Astrocyte of the spinal cord (primary cell): ENCODE measurements around the gene CCDC88B.

Source experiments
- DNase-seq: peaks from one replicate; pipeline ENCODE4 v3.0.0; 2011; ENCODE audit warnings: low read depth, low spot score
- H3K4me3 ChIP-seq: 2 replicates; pipeline ENCODE4 v1.5.1; 2011; ENCODE audit warnings: low read depth, mild to moderate bottlenecking, low read length, moderate library complexity
- in situ Hi-C: cut with HindIII; loops from 2 replicates; pipeline ENCODE4 v1.10.0; 2017; ENCODE audit warnings: low sequenced_read_pairs
- TF ChIP-seq, protein P1 (sequence below): IDR thresholded peaks from 2 replicates; pipeline ENCODE4 v1.5.1; 2012; ENCODE audit warnings: low read depth, mild to moderate bottlenecking, low read length, inconsistent platforms

CCDC88B gene

DNA sequence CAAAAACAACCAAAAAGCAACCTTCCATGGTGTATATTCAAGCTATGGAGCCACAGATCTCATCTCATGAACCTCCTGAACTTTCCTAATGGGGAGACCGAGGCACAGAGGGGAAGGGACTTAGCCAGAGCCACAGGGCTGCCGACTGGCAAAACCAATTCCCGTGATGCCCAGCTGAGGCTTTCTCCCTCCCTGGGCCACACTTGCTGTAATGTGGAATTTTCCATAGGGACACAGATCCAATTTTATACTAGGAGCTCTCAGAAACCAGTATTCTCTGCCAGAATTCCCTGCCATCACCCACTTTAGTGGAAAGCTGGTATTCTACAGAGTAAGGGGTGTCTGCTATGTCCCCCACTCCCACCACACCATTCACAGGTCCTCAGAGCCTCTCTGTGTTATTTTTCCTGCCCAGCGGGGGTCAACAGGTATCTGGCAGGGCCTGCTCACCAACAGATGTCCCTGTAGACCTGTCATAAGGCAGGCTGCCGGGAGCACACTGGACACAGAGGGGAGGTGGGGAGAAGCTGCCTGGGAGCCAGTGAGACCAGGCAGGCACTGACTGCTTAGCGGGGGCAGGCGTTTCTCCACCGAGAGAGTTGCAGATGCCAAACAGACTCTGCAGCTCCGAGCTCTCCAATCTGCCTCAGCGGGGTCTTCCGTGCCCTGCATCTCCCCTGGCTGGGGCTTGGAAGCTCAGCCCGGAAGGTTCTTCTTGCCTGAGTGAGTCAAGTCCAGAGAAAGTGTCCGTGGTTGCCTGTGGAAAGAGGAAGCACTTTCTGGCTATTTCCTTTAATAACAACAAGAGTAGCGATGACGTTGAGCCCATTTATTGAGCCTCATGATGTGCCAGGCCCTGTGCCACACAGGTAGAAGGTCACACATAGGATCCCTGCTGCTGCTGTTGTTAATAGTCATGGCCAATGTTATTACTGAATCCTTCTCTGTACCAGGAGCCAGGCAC, 45.3 kb downstream of the CCDC88B start:
- in situ Hi-C loops, result no loop called here
- H3K4me3 ChIP-seq, result no peak overlapping the region
- DNase-seq, result no peak
- TF ChIP-seq, protein P1, sequence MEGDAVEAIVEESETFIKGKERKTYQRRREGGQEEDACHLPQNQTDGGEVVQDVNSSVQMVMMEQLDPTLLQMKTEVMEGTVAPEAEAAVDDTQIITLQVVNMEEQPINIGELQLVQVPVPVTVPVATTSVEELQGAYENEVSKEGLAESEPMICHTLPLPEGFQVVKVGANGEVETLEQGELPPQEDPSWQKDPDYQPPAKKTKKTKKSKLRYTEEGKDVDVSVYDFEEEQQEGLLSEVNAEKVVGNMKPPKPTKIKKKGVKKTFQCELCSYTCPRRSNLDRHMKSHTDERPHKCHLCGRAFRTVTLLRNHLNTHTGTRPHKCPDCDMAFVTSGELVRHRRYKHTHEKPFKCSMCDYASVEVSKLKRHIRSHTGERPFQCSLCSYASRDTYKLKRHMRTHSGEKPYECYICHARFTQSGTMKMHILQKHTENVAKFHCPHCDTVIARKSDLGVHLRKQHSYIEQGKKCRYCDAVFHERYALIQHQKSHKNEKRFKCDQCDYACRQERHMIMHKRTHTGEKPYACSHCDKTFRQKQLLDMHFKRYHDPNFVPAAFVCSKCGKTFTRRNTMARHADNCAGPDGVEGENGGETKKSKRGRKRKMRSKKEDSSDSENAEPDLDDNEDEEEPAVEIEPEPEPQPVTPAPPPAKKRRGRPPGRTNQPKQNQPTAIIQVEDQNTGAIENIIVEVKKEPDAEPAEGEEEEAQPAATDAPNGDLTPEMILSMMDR, result no peak

DNA sequence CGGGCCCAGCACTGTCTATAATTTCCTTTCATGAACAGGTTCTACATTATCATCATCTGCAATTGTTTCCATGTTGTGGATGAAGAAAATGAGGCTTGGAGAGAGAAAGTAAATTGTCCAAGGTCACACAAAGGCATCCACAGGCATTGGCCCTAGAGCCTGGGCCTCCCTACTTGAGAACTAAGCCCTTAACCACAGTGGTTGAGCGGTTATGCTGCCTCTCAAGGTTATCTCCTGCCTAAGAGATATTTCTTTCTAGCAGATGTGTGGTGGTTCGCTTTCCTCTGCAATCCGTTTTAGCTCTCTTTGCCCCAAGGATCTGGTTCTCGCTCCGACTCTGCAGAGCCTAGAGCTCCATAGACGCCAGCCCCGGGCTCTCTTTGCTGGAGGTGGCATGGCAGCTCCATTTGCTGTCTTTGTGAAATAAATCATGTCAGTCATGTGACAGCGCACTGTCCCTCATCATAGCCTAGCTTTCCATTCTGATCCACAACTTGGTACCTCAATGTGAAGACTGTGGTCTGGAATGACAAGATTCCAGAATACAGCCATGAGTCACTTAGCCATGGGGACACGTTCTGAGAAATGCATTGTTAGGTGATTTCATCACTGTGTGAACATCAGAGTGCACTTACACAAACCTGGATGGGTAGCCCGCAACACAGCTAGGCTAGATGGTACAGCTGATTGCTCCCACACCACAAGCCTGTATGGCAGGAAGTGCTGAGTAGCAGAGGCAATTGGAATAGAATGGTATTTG, 46.1 kb downstream of the CCDC88B start:
- in situ Hi-C loops, result no loop called here
- peak; percentile 14 for DNase-seq
- TF ChIP-seq, protein P1, result no peak
- H3K4me3 ChIP-seq, result no peak overlapping the region

DNA sequence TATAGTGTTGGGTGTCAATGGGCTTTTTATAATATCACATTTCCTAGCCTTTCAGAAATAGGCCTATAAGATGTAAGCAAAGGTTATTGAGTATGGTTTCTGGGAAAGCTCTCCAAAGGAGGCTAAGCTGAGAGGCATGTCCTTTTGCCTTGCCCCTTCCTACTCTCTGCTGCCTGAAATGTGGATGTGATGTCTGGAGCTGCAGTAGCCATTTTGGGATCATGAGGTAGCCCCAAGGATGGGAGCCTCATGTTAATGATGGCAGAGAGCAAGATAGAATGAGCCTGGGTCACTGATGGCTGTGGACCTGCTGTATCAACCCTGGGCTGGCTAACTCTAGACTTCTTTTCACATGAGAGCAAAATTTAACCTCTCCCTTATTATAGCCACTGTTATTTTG, 47.9 kb downstream of the CCDC88B start:
- in situ Hi-C loops, result no loop called here
- TF ChIP-seq, protein P1, result no peak
- DNase-seq, result no peak
- H3K4me3 ChIP-seq, result no peak overlapping the region

DNA sequence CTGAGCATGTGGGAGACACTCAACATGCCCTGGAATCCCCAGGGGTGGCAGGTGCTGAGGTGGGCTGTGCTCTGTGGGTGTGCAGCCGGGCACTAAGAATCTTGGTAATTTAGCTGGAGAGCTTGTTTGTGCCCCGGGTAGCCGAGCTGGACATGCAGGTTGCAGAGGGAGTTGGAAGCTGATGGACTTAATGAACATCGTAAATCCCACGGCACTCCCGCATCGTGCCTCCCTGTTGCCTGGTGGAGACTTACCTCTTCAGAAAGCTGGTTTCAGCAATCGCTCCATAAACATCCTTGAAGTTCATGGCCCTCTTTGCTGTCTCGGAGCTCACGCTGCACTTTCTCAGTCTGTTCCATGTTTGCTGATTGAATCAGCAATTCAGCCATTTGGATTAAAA, 48.9 kb downstream of the CCDC88B start:
- DNase-seq, result no peak
- TF ChIP-seq, protein P1, result no peak
- in situ Hi-C loops, result no loop called here
- H3K4me3 ChIP-seq, result no peak overlapping the region

DNA sequence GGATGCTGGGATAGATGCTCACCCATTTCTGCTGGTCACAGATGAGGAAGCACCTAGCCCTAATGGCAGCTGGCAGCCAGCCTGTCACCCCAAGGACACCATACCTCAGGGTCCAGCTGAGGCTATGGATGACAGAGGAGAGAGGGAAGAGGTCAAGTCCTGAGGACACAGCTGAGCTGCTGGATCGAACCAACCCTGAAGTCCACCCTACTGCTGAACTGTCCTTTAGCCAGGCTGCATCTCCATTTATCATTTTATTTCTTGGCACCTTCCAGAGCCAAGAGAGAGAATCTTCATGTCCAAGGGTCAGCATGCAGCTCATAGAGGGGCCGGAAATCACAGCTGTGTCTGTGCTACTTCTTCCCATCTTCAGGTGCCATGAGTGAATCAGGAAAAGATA, 49.8 kb downstream of the CCDC88B start:
- TF ChIP-seq, protein P1, result no peak
- no peak for DNase-seq
- in situ Hi-C loops, result no loop called here
- H3K4me3 ChIP-seq, result no peak overlapping the region

DNA sequence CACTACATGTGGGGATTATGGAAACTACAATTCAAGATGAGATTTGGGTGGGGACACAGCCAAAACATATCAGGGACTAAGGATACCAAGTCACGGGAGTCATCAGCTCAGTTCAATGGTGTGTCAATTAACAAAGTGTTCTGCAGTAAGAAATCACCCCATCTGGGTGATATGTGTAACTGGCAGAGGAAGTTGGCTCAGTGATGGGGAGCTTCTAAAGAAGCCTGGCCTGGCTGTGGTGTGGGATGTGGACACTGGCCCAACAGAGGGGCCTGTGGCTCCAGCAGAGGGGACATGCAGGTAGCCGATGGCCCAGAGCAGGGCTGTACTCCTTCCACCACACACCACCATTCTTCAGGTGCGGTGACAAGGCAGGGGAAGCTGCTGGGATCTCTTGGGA, 50.6 kb downstream of the CCDC88B start:
- no peak for DNase-seq
- no peak overlapping the region for H3K4me3 ChIP-seq
- TF ChIP-seq, protein P1, result no peak
- in situ Hi-C loops, result no loop called here
